T47D (cell line): ENCODE measurements around the gene MAP3K7.

Source experiments
- DNase-seq, 2 experiments: peaks; one replicate each; pipeline versions ENCODE4 v3.0.0 to v3.0.0-alpha.2; 2011 to 2012; ENCODE audit warnings: low read depth in 1 of 2, low spot score in 1 of 2
- JUND ChIP-seq: IDR thresholded peaks from 2 replicates; pipeline ENCODE4 v1.6.1; 2012; ENCODE audit warnings: low read depth
- in situ Hi-C: cut with HindIII; loops from 2 replicates; pipeline ENCODE4 v1.10.0; 2016; ENCODE audit warnings: low sequenced_read_pairs, low pct_unique_long_range_greater_than_20kb

MAP3K7 gene

GRCh38 chr6:90559931-90560330 lies 26.9 kb downstream of the MAP3K7 start:
- TF ChIP-seq JUND: no peak
- no peak for DNase-seq
- in situ Hi-C loops: no loop called here

GRCh38 chr6:90557006-90557405 lies 29.9 kb downstream of the MAP3K7 start:
- no peak for TF ChIP-seq JUND
- in situ Hi-C loops: no loop called here
- no peak for DNase-seq

- in situ Hi-C loops: no loop called here
- TF ChIP-seq JUND: no peak
- no peak for DNase-seq
Observed at GRCh38 chr6:90547991-90548390, 38.9 kb downstream of the MAP3K7 start.

GRCh38 chr6:90547079-90547478 lies 39.8 kb downstream of the MAP3K7 start:
- in situ Hi-C loops: no loop called here
- no peak for TF ChIP-seq JUND
- DNase-seq: no peak

- in situ Hi-C loops: no loop called here
Observed at GRCh38 chr6:90545448-90545847, 41.4 kb downstream of the MAP3K7 start.

GRCh38 chr6:90544741-90545140 lies 42.1 kb downstream of the MAP3K7 start:
- in situ Hi-C loops: no loop called here
- DNase-seq: no peak
- no peak for TF ChIP-seq JUND

More at GRCh38 chr6:90545448-90545847, 41.4 kb downstream of the MAP3K7 start:
- TF ChIP-seq JUND: no peak
- no peak for DNase-seq

GRCh38 chr6:90544081-90544480 lies 42.8 kb downstream of the MAP3K7 start:
- no peak for DNase-seq
- in situ Hi-C loops: no loop called here
- no peak for TF ChIP-seq JUND

GRCh38 chr6:90541221-90541620 lies 45.7 kb downstream of the MAP3K7 start:
- no peak for DNase-seq
- no peak for TF ChIP-seq JUND
- in situ Hi-C loops: no loop called here

- TF ChIP-seq JUND: no peak
- DNase-seq: no peak
- in situ Hi-C loops: no loop called here
Observed at GRCh38 chr6:90538278-90539046, 48.4 kb downstream of the MAP3K7 start.

GRCh38 chr6:90537723-90538258 lies 49.1 kb downstream of the MAP3K7 start:
- in situ Hi-C loops: no loop called here
- TF ChIP-seq JUND: no peak
- DNase-seq: no peak

GRCh38 chr6:90537027-90537426 lies 49.8 kb downstream of the MAP3K7 start:
- in situ Hi-C loops: no loop called here
- DNase-seq: no peak
- TF ChIP-seq JUND: no peak

- in situ Hi-C loops: no loop called here
- no peak for DNase-seq
- no peak for TF ChIP-seq JUND
Observed at GRCh38 chr6:90536520-90536919, 50.4 kb downstream of the MAP3K7 start.

GRCh38 chr6:90534337-90535025 lies 52.4 kb downstream of the MAP3K7 start:
- no peak for TF ChIP-seq JUND
- DNase-seq: no peak
- in situ Hi-C loops: no loop called here
